HL-60 (cell line): ENCODE measurements around the gene DROSHA.

Source experiments
- GABPA ChIP-seq: IDR thresholded peaks from 2 replicates; pipeline ENCODE4 v1.6.1; 2012; ENCODE audit warnings: low read depth
- POLR2AphosphoS5 ChIP-seq: IDR thresholded peaks from 2 replicates; pipeline ENCODE4 v1.6.1; 2012; ENCODE audit warnings: low read depth
- SPI1 ChIP-seq: IDR thresholded peaks from 2 replicates; pipeline ENCODE4 v1.6.1; 2012; ENCODE audit warnings: low read depth, mild to moderate bottlenecking, borderline replicate concordance
- TF ChIP-seq, protein P1 (sequence below): IDR thresholded peaks from one replicate; pipeline ENCODE4 v1.5.1; 2011; ENCODE audit warnings: low read length, control low read depth, inconsistent platforms; ENCODE audit not compliant: insufficient read depth
- TF ChIP-seq, protein P2 (sequence below): IDR thresholded peaks from 2 replicates; pipeline ENCODE4 v1.6.1; 2012; ENCODE audit warnings: low read depth; ENCODE audit not compliant: insufficient replicate concordance

DNA sequence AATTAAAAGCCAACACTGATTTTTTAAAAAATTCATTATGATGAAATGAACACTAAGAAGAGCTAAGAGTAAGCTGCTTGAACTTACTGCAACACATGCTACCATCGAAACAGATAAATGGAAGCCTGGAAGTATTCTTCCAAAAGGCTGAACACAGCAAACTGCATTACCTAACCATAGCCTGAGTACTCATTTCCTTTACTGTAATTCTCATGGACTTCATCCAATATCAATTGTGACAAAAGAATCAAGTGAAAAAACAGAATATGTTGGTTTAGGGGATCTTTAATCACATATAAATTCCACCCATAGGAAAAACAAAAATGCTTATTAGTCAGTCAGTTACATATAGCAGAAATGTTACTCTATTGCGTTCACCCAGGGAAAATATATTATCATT lies 68.5 kb downstream of the DROSHA start:
- TF ChIP-seq, protein P1, sequence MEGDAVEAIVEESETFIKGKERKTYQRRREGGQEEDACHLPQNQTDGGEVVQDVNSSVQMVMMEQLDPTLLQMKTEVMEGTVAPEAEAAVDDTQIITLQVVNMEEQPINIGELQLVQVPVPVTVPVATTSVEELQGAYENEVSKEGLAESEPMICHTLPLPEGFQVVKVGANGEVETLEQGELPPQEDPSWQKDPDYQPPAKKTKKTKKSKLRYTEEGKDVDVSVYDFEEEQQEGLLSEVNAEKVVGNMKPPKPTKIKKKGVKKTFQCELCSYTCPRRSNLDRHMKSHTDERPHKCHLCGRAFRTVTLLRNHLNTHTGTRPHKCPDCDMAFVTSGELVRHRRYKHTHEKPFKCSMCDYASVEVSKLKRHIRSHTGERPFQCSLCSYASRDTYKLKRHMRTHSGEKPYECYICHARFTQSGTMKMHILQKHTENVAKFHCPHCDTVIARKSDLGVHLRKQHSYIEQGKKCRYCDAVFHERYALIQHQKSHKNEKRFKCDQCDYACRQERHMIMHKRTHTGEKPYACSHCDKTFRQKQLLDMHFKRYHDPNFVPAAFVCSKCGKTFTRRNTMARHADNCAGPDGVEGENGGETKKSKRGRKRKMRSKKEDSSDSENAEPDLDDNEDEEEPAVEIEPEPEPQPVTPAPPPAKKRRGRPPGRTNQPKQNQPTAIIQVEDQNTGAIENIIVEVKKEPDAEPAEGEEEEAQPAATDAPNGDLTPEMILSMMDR = no peak
- TF ChIP-seq POLR2AphosphoS5 (no peak), GABPA (no peak), SPI1 (no peak)
- TF ChIP-seq, protein P2, sequence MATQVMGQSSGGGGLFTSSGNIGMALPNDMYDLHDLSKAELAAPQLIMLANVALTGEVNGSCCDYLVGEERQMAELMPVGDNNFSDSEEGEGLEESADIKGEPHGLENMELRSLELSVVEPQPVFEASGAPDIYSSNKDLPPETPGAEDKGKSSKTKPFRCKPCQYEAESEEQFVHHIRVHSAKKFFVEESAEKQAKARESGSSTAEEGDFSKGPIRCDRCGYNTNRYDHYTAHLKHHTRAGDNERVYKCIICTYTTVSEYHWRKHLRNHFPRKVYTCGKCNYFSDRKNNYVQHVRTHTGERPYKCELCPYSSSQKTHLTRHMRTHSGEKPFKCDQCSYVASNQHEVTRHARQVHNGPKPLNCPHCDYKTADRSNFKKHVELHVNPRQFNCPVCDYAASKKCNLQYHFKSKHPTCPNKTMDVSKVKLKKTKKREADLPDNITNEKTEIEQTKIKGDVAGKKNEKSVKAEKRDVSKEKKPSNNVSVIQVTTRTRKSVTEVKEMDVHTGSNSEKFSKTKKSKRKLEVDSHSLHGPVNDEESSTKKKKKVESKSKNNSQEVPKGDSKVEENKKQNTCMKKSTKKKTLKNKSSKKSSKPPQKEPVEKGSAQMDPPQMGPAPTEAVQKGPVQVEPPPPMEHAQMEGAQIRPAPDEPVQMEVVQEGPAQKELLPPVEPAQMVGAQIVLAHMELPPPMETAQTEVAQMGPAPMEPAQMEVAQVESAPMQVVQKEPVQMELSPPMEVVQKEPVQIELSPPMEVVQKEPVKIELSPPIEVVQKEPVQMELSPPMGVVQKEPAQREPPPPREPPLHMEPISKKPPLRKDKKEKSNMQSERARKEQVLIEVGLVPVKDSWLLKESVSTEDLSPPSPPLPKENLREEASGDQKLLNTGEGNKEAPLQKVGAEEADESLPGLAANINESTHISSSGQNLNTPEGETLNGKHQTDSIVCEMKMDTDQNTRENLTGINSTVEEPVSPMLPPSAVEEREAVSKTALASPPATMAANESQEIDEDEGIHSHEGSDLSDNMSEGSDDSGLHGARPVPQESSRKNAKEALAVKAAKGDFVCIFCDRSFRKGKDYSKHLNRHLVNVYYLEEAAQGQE = no peak
